Aorta (tissue), 5 donors: Measurements from ENCODE around the gene SLC7A1. TPM values are rescaled to one million over a fixed set of nuclear protein-coding genes. Genes with fewer than 3 reads are reported as not detected.

ENCODE experiments used
- ATAC-seq: fragments of 200-7000 bp; cut with Tn5 transposase; one replicate; pipeline ENCODE4 v1.9.1; 2022; ENCODE audit warnings: moderate library complexity; ENCODE audit not compliant: low FRiP score
- DNase-seq, 2 donors: peaks; one replicate each; pipeline ENCODE4 v3.0.0-alpha.2; 2020
- H3K27ac ChIP-seq, 2 donors: one replicate each; pipeline ENCODE4 v1.5.1; 2013; ENCODE audit warnings: low read length in 2 of 2, mild to moderate bottlenecking in 2 of 2, moderate library complexity in 2 of 2, control low read depth in 1 of 2, inconsistent platforms in 1 of 2, low read depth in 1 of 2
- H3K27me3 ChIP-seq, 2 donors: one replicate each; pipeline ENCODE4 v1.6.1; 2013; ENCODE audit warnings: control low read depth in 1 of 2, low read length in 1 of 2, mild to moderate bottlenecking in 1 of 2, moderate library complexity in 1 of 2; ENCODE audit not compliant: insufficient read depth in 2 of 2, control insufficient read depth in 1 of 2
- H3K36me3 ChIP-seq, 2 donors: one replicate each; pipeline ENCODE4 v1.6.1; 2013; ENCODE audit warnings: control low read depth in 1 of 2, low read length in 1 of 2, mild to moderate bottlenecking in 1 of 2; ENCODE audit not compliant: insufficient read depth in 2 of 2, control insufficient read depth in 1 of 2
- H3K4me1 ChIP-seq, 2 donors: one replicate each; pipeline ENCODE4 v1.6.1; 2013; ENCODE audit warnings: low read length in 2 of 2, control low read depth in 1 of 2, mild to moderate bottlenecking in 1 of 2, moderate library complexity in 1 of 2; ENCODE audit not compliant: insufficient read depth in 2 of 2, control insufficient read depth in 1 of 2
- H3K4me3 ChIP-seq, 2 donors: one replicate each; pipeline ENCODE4 v1.5.1; 2013; ENCODE audit warnings: low read length in 2 of 2, control low read depth in 1 of 2, mild to moderate bottlenecking in 1 of 2
- H3K9me3 ChIP-seq: one replicate; pipeline ENCODE4 v1.6.1; 2013; ENCODE audit warnings: mild to moderate bottlenecking, low read length; ENCODE audit not compliant: control insufficient read depth
- WGBS, 2 donors: extraction: QIAGEN DNeasy Blood & Tissue Kit; methylation state at CpG; one replicate each; pipeline ENCODE4 v1.1.7; 2013; 5-methylcytosine and 5-hydroxymethylcytosine counted together
- intact Hi-C, 2 donors: fragments of 100-400 bp; cut with DNase I; formaldehyde crosslinking; loops; one replicate each; pipeline versions ENCODE4 v1.14.2 to v1.15.0; 2022
- polyA plus RNA-seq, 2 donors: library from polyadenylated mRNA; stranded (reverse); fragments of 200-250 nt; gene quantifications; one replicate each; pipeline ENCODE4 v1.2.3, GENCODE V29; 2013
- total RNA-seq, 2 donors: library from RNA; stranded (reverse); fragmentation: NEBNext Ultra II Directional; extraction: Animal tissue kit (Norgen Biotek cat#: 25700); gene quantifications; one replicate each; pipeline ENCODE4 v1.2.1, GENCODE V29; 2021
- donor health status: healthy with polysubstance abuse.
- donor health status: Bipolar disorder and iron deficiency.
- donor health status: DM: no; HTN: no; CAD: no.
- donor health status: DM: no; HTN: no; CAD: no.
- donor health status: DM: yes; HTN: yes; CAD: no.

SLC7A1 gene
- total and polyA plus RNA-seq, 4 donors, result 2.7 to 52.1 (median 16.7) TPM

GRCh38 chr13:29516880-29517279, 78.6 kb downstream of the SLC7A1 start:
- no peaks in the 10 kb centered on the region for H3K27me3 ChIP-seq
- peaks cover 0 to 2% of the 10 kb centered on the region in 2 donors for H3K4me1 ChIP-seq
- H3K27ac ChIP-seq, result no peak overlapping the region
- H3K4me3 ChIP-seq, result no peak overlapping the region
- intact Hi-C loops, result loop anchor here in 1 of 2 donors (10.0 kb wide), 1 partner anchor 408 kb away; no protein-coding TSS in a partner anchor
- H3K36me3 ChIP-seq, result peaks cover 3 to 6% of the 10 kb centered on the region in 2 donors
- ATAC-seq (no peak), DNase-seq (no peak)
- 94% methylated on average over 12 of the region's 12 CpGs for WGBS, 2 donors
- H3K9me3 ChIP-seq, result no peaks in the 10 kb centered on the region

- Histone ChIP-seq H3K4me3 (no peak overlapping the region), H3K9me3 (no peaks in the 10 kb centered on the region), H3K27ac (no peak overlapping the region), H3K36me3 (peaks cover 3 to 4% of the 10 kb centered on the region in 2 donors), H3K4me1 (no peaks in the 10 kb centered on the region), H3K27me3 (no peaks in the 10 kb centered on the region)
- WGBS, 2 donors, result 92 to 93% methylated on average over 11 of the region's 11 CpGs
- intact Hi-C loops, result loop anchor here in 1 of 2 donors (10.0 kb wide), 1 partner anchor 409 kb away; no protein-coding TSS in a partner anchor
- ATAC-seq, result no peak
- peak in 1 of 2 donors; percentile 66 for DNase-seq
Measured at GRCh38 chr13:29516012-29516411, 79.5 kb downstream of the SLC7A1 start.

- intact Hi-C loops, result loop anchor here in 1 of 2 donors (10.0 kb wide), 1 partner anchor 409 kb away; no protein-coding TSS in a partner anchor
- Histone ChIP-seq H3K27ac (no peak overlapping the region), H3K9me3 (no peaks in the 10 kb centered on the region), H3K4me1 (no peaks in the 10 kb centered on the region), H3K36me3 (peaks cover 3 to 4% of the 10 kb centered on the region in 2 donors), H3K4me3 (no peak overlapping the region), H3K27me3 (no peaks in the 10 kb centered on the region)
- 83 to 90% methylated on average over 7 of the region's 7 CpGs for WGBS, 2 donors
- peak in 1 of 2 donors; percentile 30 for DNase-seq
- no peak for ATAC-seq
Measured at GRCh38 chr13:29515372-29515771, 80.1 kb downstream of the SLC7A1 start.

- intact Hi-C loops, result loop anchor here in 1 of 2 donors (10.0 kb wide), 1 partner anchor 410 kb away; no protein-coding TSS in a partner anchor
- Histone ChIP-seq H3K4me1 (no peaks in the 10 kb centered on the region), H3K27me3 (no peaks in the 10 kb centered on the region), H3K27ac (no peak overlapping the region), H3K9me3 (no peaks in the 10 kb centered on the region), H3K36me3 (peaks cover 3 to 4% of the 10 kb centered on the region in 2 donors), H3K4me3 (no peak overlapping the region)
- ATAC-seq (no peak), DNase-seq (no peak)
- 77 to 80% methylated on average over 13 of the region's 13 CpGs for WGBS, 2 donors
Measured at GRCh38 chr13:29514720-29515310, 80.7 kb downstream of the SLC7A1 start.

GRCh38 chr13:29513981-29514719, 81.3 kb downstream of the SLC7A1 start:
- no peak overlapping the region for H3K27ac ChIP-seq
- no peaks in the 10 kb centered on the region for H3K9me3 ChIP-seq
- WGBS, 2 donors, result 87 to 90% methylated on average over 32 of the region's 32 CpGs
- no peaks in the 10 kb centered on the region for H3K27me3 ChIP-seq
- ATAC-seq (no peak), DNase-seq (no peak)
- intact Hi-C loops, result loop anchor here in 1 of 2 donors (10.0 kb wide), 1 partner anchor 411 kb away; no protein-coding TSS in a partner anchor
- H3K36me3 ChIP-seq, result peaks cover 3 to 4% of the 10 kb centered on the region in 2 donors
- H3K4me1 ChIP-seq, result no peaks in the 10 kb centered on the region
- H3K4me3 ChIP-seq, result no peak overlapping the region

GRCh38 chr13:29513002-29513980, 82.2 kb downstream of the SLC7A1 start:
- ATAC-seq, result no peak
- Histone ChIP-seq H3K27ac (no peak overlapping the region), H3K9me3 (no peaks in the 10 kb centered on the region), H3K4me3 (no peak overlapping the region), H3K27me3 (no peaks in the 10 kb centered on the region), H3K4me1 (no peaks in the 10 kb centered on the region), H3K36me3 (peaks cover 3 to 4% of the 10 kb centered on the region in 2 donors)
- no peak for DNase-seq
- 88 to 90% methylated on average over 24 of the region's 24 CpGs for WGBS, 2 donors
- intact Hi-C loops, result loop anchor here in 1 of 2 donors (10.0 kb wide), 1 partner anchor 412 kb away; no protein-coding TSS in a partner anchor

GRCh38 chr13:29511980-29512379, 83.5 kb downstream of the SLC7A1 start:
- ATAC-seq, result peak; percentile 20
- WGBS, 2 donors, result 61 to 68% methylated on average over 8 of the region's 8 CpGs
- no peak for DNase-seq
- Histone ChIP-seq H3K36me3 (peaks cover 0 to 2% of the 10 kb centered on the region in 2 donors), H3K27me3 (no peaks in the 10 kb centered on the region), H3K4me1 (no peaks in the 10 kb centered on the region), H3K27ac (no peak overlapping the region), H3K4me3 (no peak overlapping the region), H3K9me3 (no peaks in the 10 kb centered on the region)
- intact Hi-C loops, result loop anchor here in 1 of 2 donors (10.0 kb wide), 1 partner anchor 413 kb away; no protein-coding TSS in a partner anchor
